K562 (cell line): ENCODE results near the gene SLC34A1. TPM values are rescaled to one million over a fixed set of nuclear protein-coding genes. Genes with fewer than 3 reads are reported as not detected.

Experiments
- BHLHE40 ChIP-seq: IDR thresholded peaks from 2 replicates; pipeline ENCODE4 v1.6.1; 2011; ENCODE audit warnings: low read length, improper control_type of control experiment
- GABPB1 ChIP-seq: sonication (generic); formaldehyde crosslinking; IDR thresholded peaks from 2 replicates; pipeline ENCODE4 v1.8.0; 2022; ENCODE audit warnings: mild to moderate bottlenecking, missing genetic modification reagents
- HMG20A ChIP-seq: fragments of 450-650 bp; formaldehyde crosslinking; conservative IDR thresholded peaks from 2 replicates; pipeline ENCODE4 v1.4.0; 2020; ENCODE audit warnings: mild to moderate bottlenecking, mixed read lengths
- NR1H2 ChIP-seq: sonication (generic); formaldehyde crosslinking; IDR thresholded peaks from 2 replicates; pipeline ENCODE4 v1.4.0; 2020; ENCODE audit warnings: mild to moderate bottlenecking, missing genetic modification reagents
- POLR3G ChIP-seq: IDR thresholded peaks from 2 replicates; pipeline ENCODE4 v1.6.1; 2011; ENCODE audit not compliant: insufficient read length, insufficient replicate concordance; ENCODE audit errors: extremely low read depth
- RBM17 ChIP-seq: fragments of 200-400 bp; formaldehyde crosslinking; IDR thresholded peaks from 2 replicates; pipeline ENCODE4 v1.6.1; 2017; ENCODE audit warnings: low read depth, mild to moderate bottlenecking, low read length, borderline replicate concordance
- SAFB2 ChIP-seq: fragments of 200-400 bp; formaldehyde crosslinking; IDR thresholded peaks from 2 replicates; pipeline ENCODE4 v1.6.1; 2018; ENCODE audit warnings: borderline replicate concordance, low read length, low read depth, moderate library complexity; ENCODE audit not compliant: severe bottlenecking
- ZFX ChIP-seq: sonication (generic); formaldehyde crosslinking; IDR thresholded peaks from 2 replicates; pipeline ENCODE4 v1.8.0; 2022; ENCODE audit warnings: mild to moderate bottlenecking, missing genetic modification reagents, moderate library complexity
- ZNF253 ChIP-seq: fragments of 250-450 bp; sonication (Bioruptor Pico); conservative IDR thresholded peaks from 2 replicates; pipeline ENCODE4 v1.6.1; 2021; ENCODE audit warnings: mild to moderate bottlenecking
- ZNF282 ChIP-seq: sonication (generic); formaldehyde crosslinking; IDR thresholded peaks from 2 replicates; pipeline ENCODE4 v1.8.1; 2023; ENCODE audit warnings: missing genetic modification reagents
- ZNF766 ChIP-seq: fragments of 200-800 bp; sonication (Bioruptor generic); conservative IDR thresholded peaks from 2 replicates; pipeline ENCODE4 v1.6.1; 2016; ENCODE audit warnings: missing genetic modification characterization, missing compliant biosample characterization
- ZNF780A ChIP-seq: fragments of 250-450 bp; sonication (Bioruptor Pico); IDR thresholded peaks from 2 replicates; pipeline ENCODE4 v1.5.0; 2021; ENCODE audit warnings: mild to moderate bottlenecking
- ZNF79 ChIP-seq: fragments of 250-450 bp; sonication (Bioruptor Pico); IDR thresholded peaks from 2 replicates; pipeline ENCODE4 v1.4.0; 2020; ENCODE audit warnings: low read depth, mild to moderate bottlenecking, moderate library complexity
- polyA plus RNA-seq, 8 experiments: library from polyadenylated mRNA; depleted of rRNA in 4 of 8; stranded (reverse) in 5 of 8; unstranded in 3 of 8; fragments of >200 nt; fragmentation: Nextera tagmentation in 2 of 8; fragmentation: Illumina TruSeq in 1 of 8; extraction: Ambion mirVana in 2 of 8; extraction: Trizol in 1 of 8; gene quantifications; 2 replicates each; pipeline versions ENCODE4 v1.2.1 to v1.2.3, GENCODE V29; 2011 to 2014; ENCODE audit warnings: inconsistent platforms in 1 of 8, missing spikeins in 1 of 8
- total RNA-seq, 7 experiments: library from RNA; depleted of rRNA in 6 of 7; stranded (reverse); fragments of >200 nt in 6 of 7; fragmentation: Illumina TruSeq in 2 of 7; extraction: Trizol in 2 of 7; gene quantifications; 2 replicates each; pipeline versions ENCODE4 v1.2.1 to v1.2.3, GENCODE V29; 2011 to 2021; ENCODE audit warnings: low replicate concordance in 1 of 7
- TF ChIP-seq, protein P1 (sequence below): fragments of 450-650 bp; IDR thresholded peaks from one replicate; pipeline ENCODE4 v1.6.1; 2018; ENCODE audit warnings: mild to moderate bottlenecking, moderate library complexity; ENCODE audit not compliant: partially characterized antibody
- TF ChIP-seq, protein P2 (sequence below): IDR thresholded peaks from 3 replicates; pipeline ENCODE4 v1.6.1; 2011; ENCODE audit warnings: borderline replicate concordance, mild to moderate bottlenecking; ENCODE audit not compliant: insufficient read length, insufficient read depth
- TF ChIP-seq, protein P3 (sequence below): fragments of 450-650 bp; IDR thresholded peaks from 2 replicates; pipeline ENCODE4 v1.6.1; 2017; ENCODE audit warnings: antibody characterized with exemption, mild to moderate bottlenecking
- TF ChIP-seq, protein P4 (sequence below): fragments of 200-800 bp; sonication (Bioruptor generic); IDR thresholded peaks from 2 replicates; pipeline ENCODE4 v1.6.1; 2017; ENCODE audit warnings: missing genetic modification characterization, missing compliant biosample characterization

SLC34A1 gene
- total and polyA plus RNA-seq, 9 of the 15 experiments (the other 6 are each of a cell fraction or from before 2014, with no cell fraction given): not detected

DNA sequence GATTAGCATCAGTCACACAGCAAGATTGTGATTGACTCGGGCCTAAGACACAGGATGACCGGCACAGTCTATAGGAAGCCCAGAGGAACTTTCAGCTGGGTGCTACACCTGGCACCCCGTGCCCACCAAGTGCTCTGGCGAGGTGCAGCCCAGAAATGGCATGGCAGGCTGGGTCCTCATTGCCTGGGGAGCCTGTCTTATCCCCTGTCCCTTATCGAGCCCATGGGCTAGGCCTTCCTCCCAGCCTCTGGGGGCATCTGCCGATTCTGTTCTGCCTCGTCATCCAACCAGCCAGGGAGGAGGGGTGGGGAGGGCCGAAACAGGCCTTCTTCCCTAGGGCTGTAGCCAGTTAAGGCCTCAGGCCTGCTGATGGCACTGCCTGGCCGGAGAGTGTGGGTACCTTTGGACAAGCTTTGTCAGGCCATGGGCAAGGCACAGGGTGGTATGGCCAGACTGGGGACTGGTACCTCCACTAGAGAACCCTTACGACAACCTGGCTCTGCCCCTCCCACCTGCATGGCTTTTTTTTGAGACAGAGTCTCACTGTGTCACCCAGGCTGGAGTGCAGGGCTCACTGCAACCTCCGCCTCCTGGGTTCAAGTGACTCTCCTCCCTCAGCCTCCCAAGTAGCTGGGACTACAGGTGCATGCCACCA is 43.8 kb downstream of the SLC34A1 start (continued):
- TF ChIP-seq, protein P1, sequence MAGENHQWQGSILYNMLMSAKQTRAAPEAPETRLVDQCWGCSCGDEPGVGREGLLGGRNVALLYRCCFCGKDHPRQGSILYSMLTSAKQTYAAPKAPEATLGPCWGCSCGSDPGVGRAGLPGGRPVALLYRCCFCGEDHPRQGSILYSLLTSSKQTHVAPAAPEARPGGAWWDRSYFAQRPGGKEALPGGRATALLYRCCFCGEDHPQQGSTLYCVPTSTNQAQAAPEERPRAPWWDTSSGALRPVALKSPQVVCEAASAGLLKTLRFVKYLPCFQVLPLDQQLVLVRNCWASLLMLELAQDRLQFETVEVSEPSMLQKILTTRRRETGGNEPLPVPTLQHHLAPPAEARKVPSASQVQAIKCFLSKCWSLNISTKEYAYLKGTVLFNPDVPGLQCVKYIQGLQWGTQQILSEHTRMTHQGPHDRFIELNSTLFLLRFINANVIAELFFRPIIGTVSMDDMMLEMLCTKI: no peak
- 0 out of 2 replicates have a peak, but pooled peaks have one; percentile 63 for TF ChIP-seq ZNF766 (CRISPR knock-in tag)
- TF ChIP-seq NR1H2 (CRISPR knock-in tag): 0 out of 2 replicates have a peak, but pooled peaks have one; percentile 72
- no peak for TF ChIP-seq RBM17
- TF ChIP-seq GABPB1 (CRISPR knock-in tag): no peak; the same call in 1 of the 2 replicates
- TF ChIP-seq, protein P2, sequence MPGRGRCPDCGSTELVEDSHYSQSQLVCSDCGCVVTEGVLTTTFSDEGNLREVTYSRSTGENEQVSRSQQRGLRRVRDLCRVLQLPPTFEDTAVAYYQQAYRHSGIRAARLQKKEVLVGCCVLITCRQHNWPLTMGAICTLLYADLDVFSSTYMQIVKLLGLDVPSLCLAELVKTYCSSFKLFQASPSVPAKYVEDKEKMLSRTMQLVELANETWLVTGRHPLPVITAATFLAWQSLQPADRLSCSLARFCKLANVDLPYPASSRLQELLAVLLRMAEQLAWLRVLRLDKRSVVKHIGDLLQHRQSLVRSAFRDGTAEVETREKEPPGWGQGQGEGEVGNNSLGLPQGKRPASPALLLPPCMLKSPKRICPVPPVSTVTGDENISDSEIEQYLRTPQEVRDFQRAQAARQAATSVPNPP: no peak
- no peak for TF ChIP-seq ZNF780A
- TF ChIP-seq, protein P3, sequence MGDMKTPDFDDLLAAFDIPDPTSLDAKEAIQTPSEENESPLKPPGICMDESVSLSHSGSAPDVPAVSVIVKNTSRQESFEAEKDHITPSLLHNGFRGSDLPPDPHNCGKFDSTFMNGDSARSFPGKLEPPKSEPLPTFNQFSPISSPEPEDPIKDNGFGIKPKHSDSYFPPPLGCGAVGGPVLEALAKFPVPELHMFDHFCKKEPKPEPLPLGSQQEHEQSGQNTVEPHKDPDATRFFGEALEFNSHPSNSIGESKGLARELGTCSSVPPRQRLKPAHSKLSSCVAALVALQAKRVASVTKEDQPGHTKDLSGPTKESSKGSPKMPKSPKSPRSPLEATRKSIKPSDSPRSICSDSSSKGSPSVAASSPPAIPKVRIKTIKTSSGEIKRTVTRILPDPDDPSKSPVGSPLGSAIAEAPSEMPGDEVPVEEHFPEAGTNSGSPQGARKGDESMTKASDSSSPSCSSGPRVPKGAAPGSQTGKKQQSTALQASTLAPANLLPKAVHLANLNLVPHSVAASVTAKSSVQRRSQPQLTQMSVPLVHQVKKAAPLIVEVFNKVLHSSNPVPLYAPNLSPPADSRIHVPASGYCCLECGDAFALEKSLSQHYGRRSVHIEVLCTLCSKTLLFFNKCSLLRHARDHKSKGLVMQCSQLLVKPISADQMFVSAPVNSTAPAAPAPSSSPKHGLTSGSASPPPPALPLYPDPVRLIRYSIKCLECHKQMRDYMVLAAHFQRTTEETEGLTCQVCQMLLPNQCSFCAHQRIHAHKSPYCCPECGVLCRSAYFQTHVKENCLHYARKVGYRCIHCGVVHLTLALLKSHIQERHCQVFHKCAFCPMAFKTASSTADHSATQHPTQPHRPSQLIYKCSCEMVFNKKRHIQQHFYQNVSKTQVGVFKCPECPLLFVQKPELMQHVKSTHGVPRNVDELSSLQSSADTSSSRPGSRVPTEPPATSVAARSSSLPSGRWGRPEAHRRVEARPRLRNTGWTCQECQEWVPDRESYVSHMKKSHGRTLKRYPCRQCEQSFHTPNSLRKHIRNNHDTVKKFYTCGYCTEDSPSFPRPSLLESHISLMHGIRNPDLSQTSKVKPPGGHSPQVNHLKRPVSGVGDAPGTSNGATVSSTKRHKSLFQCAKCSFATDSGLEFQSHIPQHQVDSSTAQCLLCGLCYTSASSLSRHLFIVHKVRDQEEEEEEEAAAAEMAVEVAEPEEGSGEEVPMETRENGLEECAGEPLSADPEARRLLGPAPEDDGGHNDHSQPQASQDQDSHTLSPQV: peak; percentile 92; the same call in 1 of the 2 replicates
- TF ChIP-seq BHLHE40: 0 out of 2 replicates have a peak, but pooled peaks have one; percentile 26
- TF ChIP-seq ZNF253 (CRISPR knock-in tag): no peak
- no peak for TF ChIP-seq HMG20A (CRISPR knock-in tag)
- peak; percentile 77 for TF ChIP-seq ZFX
- no peak for TF ChIP-seq ZNF79
- TF ChIP-seq, protein P4, sequence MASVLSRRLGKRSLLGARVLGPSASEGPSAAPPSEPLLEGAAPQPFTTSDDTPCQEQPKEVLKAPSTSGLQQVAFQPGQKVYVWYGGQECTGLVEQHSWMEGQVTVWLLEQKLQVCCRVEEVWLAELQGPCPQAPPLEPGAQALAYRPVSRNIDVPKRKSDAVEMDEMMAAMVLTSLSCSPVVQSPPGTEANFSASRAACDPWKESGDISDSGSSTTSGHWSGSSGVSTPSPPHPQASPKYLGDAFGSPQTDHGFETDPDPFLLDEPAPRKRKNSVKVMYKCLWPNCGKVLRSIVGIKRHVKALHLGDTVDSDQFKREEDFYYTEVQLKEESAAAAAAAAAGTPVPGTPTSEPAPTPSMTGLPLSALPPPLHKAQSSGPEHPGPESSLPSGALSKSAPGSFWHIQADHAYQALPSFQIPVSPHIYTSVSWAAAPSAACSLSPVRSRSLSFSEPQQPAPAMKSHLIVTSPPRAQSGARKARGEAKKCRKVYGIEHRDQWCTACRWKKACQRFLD (CRISPR knock-in tag): no peak
- TF ChIP-seq POLR3G: no peak
- no peak for TF ChIP-seq ZNF282 (CRISPR knock-in tag)
- TF ChIP-seq SAFB2: no peak
